NCI-H748 (cell line): ENCODE results near the gene NCAPG.
"Not testable (repeated sequence)": the region's sequence is repeated elsewhere in the genome, so short reads cannot be mapped to it uniquely, and the experiment has no call there.

ENCODE experiments used
- DNase-seq: peaks from one replicate; lab custom pipeline; 2025; ENCODE audit not compliant: unreplicated experiment; lab: John Stamatoyannopoulos, UW

NCAPG gene

GRCh38 chr4:17794730-17795129 lies 16.0 kb upstream of the NCAPG start:
- no peak for DNase-seq

- no peak for DNase-seq
These were observed 13.0 kb upstream of the NCAPG start for GRCh38 chr4:17797808-17798207.

GRCh38 chr4:17805580-17806155 lies 5.1 kb upstream of the NCAPG start:
- no peak for DNase-seq

GRCh38 chr4:17807446-17807845 lies 3.3 kb upstream of the NCAPG start:
- no peak for DNase-seq

GRCh38 chr4:17809667-17810066 lies 1.1 kb upstream of the NCAPG start:
- no peak for DNase-seq

GRCh38 chr4:17811078-17811603 lies 362 bp downstream of the NCAPG start:
- DNase-seq, result no peak

GRCh38 chr4:17812125-17812524 lies 1.3 kb downstream of the NCAPG start:
- no peak for DNase-seq

GRCh38 chr4:17812801-17813200 lies 2.0 kb downstream of the NCAPG start:
- DNase-seq, result no peak

- no peak for DNase-seq
These were observed 3.4 kb downstream of the NCAPG start for GRCh38 chr4:17814140-17814539.

- no peak for DNase-seq
These were observed 5.4 kb downstream of the NCAPG start for GRCh38 chr4:17816142-17816541.

GRCh38 chr4:17817027-17817426 lies 6.2 kb downstream of the NCAPG start:
- peak; percentile 10 for DNase-seq

- DNase-seq, result no peak
These were observed 13.3 kb downstream of the NCAPG start for GRCh38 chr4:17823871-17824669.

GRCh38 chr4:17846266-17846665 lies 35.5 kb downstream of the NCAPG start:
- no peak for DNase-seq

- DNase-seq, result not testable (repeated sequence)
These were observed 39.5 kb downstream of the NCAPG start for GRCh38 chr4:17850295-17850694.

GRCh38 chr4:17851959-17852358 lies 41.2 kb downstream of the NCAPG start:
- no peak for DNase-seq

- DNase-seq, result no peak
These were observed 43.3 kb downstream of the NCAPG start for GRCh38 chr4:17854036-17854435.

GRCh38 chr4:17859793-17860406 lies 49.1 kb downstream of the NCAPG start:
- no peak for DNase-seq

- not testable (repeated sequence) for DNase-seq
These were observed 51.1 kb downstream of the NCAPG start for GRCh38 chr4:17861906-17862305.

GRCh38 chr4:17865866-17866363 lies 55.1 kb downstream of the NCAPG start:
- DNase-seq, result no peak

GRCh38 chr4:17866810-17867209 lies 56.0 kb downstream of the NCAPG start:
- no peak for DNase-seq

GRCh38 chr4:17867276-17867675 lies 56.5 kb downstream of the NCAPG start:
- no peak for DNase-seq

- DNase-seq, result no peak
These were observed 58.5 kb downstream of the NCAPG start for GRCh38 chr4:17869327-17869726.
